Liver (tissue), 9 donors: ENCODE data around the gene BBS4. TPM values are rescaled to one million over a fixed set of nuclear protein-coding genes. Genes with fewer than 3 reads are reported as not detected.
"Not testable (repeated sequence)": the region's sequence is repeated elsewhere in the genome, so short reads cannot be mapped to it uniquely, and the experiment has no call there.

Experiments
- DNase-seq: peaks from one replicate; pipeline ENCODE4 v3.0.0-alpha.2; 2017; ENCODE audit warnings: low spot score
- H3K27ac ChIP-seq, 2 donors: one replicate each; pipeline ENCODE4 v1.7.0; 2013; ENCODE audit warnings: inconsistent platforms in 2 of 2, low read length in 2 of 2, control low read depth in 1 of 2, low read depth in 1 of 2, mild to moderate bottlenecking in 1 of 2
- H3K27me3 ChIP-seq, 4 donors: one replicate each; pipeline versions ENCODE4 v1.6.1 to v1.7.0; 2013; ENCODE audit warnings: low read length in 3 of 4, inconsistent platforms in 1 of 4, mild to moderate bottlenecking in 1 of 4, moderate library complexity in 1 of 4; ENCODE audit not compliant: control insufficient read depth in 4 of 4, insufficient read depth in 4 of 4
- H3K36me3 ChIP-seq, 4 donors: one replicate each; pipeline versions ENCODE4 v1.6.1 to v1.7.0; 2013; ENCODE audit warnings: low read length in 3 of 4, mild to moderate bottlenecking in 3 of 4, low read depth in 1 of 4, moderate library complexity in 1 of 4; ENCODE audit not compliant: control insufficient read depth in 4 of 4, insufficient read depth in 3 of 4
- H3K4me1 ChIP-seq, 4 donors: one replicate each; pipeline versions ENCODE4 v1.6.1 to v1.7.0; 2013; ENCODE audit warnings: low read length in 3 of 4, mild to moderate bottlenecking in 3 of 4, moderate library complexity in 1 of 4; ENCODE audit not compliant: control insufficient read depth in 4 of 4, insufficient read depth in 4 of 4
- H3K4me3 ChIP-seq, 3 donors: one replicate each; pipeline versions ENCODE4 v1.6.1 to v1.7.0; 2013; ENCODE audit warnings: low read length in 3 of 3, control low read depth in 1 of 3, low read depth in 1 of 3, mild to moderate bottlenecking in 1 of 3
- H3K9ac ChIP-seq, 2 donors: one replicate each; pipeline ENCODE4 v1.7.0; 2013; ENCODE audit warnings: low read length in 2 of 2, mild to moderate bottlenecking in 2 of 2, moderate library complexity in 2 of 2, control low read depth in 1 of 2, low read depth in 1 of 2
- H3K9me3 ChIP-seq, 4 donors: one replicate each; pipeline versions ENCODE4 v1.6.1 to v1.7.0; 2013; ENCODE audit warnings: low read length in 3 of 4; ENCODE audit not compliant: control insufficient read depth in 4 of 4
- GABPA ChIP-seq, 2 donors: IDR thresholded peaks in 1 of 2; conservative IDR thresholded peaks in 1 of 2; 2 replicates each; pipeline ENCODE4 v1.6.1; 2016; ENCODE audit warnings: antibody characterized with exemption in 2 of 2, mild to moderate bottlenecking in 1 of 2, moderate library complexity in 1 of 2
- HNF4A ChIP-seq, 2 donors: conservative IDR thresholded peaks; 2 replicates each; pipeline ENCODE4 v1.6.1; 2016; ENCODE audit warnings: antibody characterized with exemption in 2 of 2, mild to moderate bottlenecking in 2 of 2
- RAD21 ChIP-seq, 2 donors: IDR thresholded peaks; 2 replicates each; pipeline ENCODE4 v1.6.1; 2016; ENCODE audit warnings: antibody characterized with exemption in 2 of 2, mild to moderate bottlenecking in 2 of 2
- RXRA ChIP-seq, 2 donors: IDR thresholded peaks; 2 replicates each; pipeline ENCODE4 v1.6.1; 2017 to 2018; ENCODE audit warnings: antibody characterized with exemption in 2 of 2, mild to moderate bottlenecking in 1 of 2
- SP1 ChIP-seq: IDR thresholded peaks from 2 replicates; pipeline ENCODE4 v1.6.1; 2018; ENCODE audit warnings: antibody characterized with exemption, mild to moderate bottlenecking
- YY1 ChIP-seq: IDR thresholded peaks from 2 replicates; pipeline ENCODE4 v1.6.1; 2016; ENCODE audit warnings: antibody characterized with exemption, mild to moderate bottlenecking
- WGBS: extraction: QIAGEN DNeasy Blood & Tissue Kit; methylation state at CpG from one replicate; pipeline ENCODE4 v1.1.7; 2013; 5-methylcytosine and 5-hydroxymethylcytosine counted together
- polyA plus RNA-seq, 2 donors: library from polyadenylated mRNA; stranded (reverse) in 1 of 2; unstranded in 1 of 2; fragments of 200-250 nt in 1 of 2; fragments of >200 nt in 1 of 2; fragmentation: Nextera tagmentation in 1 of 2; extraction: Ambion mirVana in 1 of 2; gene quantifications; one replicate each; pipeline versions ENCODE4 v1.2.1 to v1.2.3, GENCODE V29; 2013 to 2015
- total RNA-seq, 2 donors: library from RNA; depleted of rRNA; stranded (reverse); fragments of >200 nt; gene quantifications; one replicate each; pipeline ENCODE4 v1.2.3, GENCODE V29; 2014
- TF ChIP-seq, protein P1 (sequence below): IDR thresholded peaks from 2 replicates; pipeline ENCODE4 v1.6.1; 2016; ENCODE audit warnings: antibody characterized with exemption, mild to moderate bottlenecking
- TF ChIP-seq, protein P2 (sequence below): fragments of 150-350 bp; IDR thresholded peaks from 2 replicates; pipeline ENCODE4 v1.5.1; 2017; ENCODE audit warnings: improper control_type of control experiment, low read depth, low read length; ENCODE audit not compliant: missing input control
- donor health status: healthy.
- donor health status: healthy.
- donor health status: healthy.
- donor health status: healthy.
- donor health status: healthy.

BBS4 gene
- total and polyA plus RNA-seq, 4 donors = 4.8 to 16.0 (median 8.3) TPM

DNA sequence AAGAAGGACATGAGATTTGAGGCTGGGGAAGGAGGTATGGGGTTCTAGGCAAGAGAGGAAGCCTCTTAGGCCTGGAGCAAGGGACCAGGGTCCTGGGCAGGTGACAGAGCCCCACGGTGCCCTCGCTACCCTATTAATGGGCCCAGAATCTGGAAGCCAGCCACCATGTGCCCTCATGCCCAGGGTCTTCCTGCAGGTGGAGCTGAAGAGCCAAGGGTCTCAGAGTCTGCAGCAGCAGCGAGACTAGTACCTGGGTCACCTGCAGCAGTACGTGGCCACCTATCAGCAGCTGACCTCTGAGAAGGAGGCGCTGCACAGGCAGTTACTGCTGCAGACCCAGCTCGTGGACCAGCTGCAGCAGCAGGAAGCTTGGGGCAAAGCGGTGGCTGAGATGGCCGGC is 22.1 kb upstream of the BBS4 start:
- DNase-seq, H3K36me3 ChIP-seq, H3K4me1 ChIP-seq, H3K27me3 ChIP-seq, H3K9me3 ChIP-seq, H3K9ac ChIP-seq, H3K27ac ChIP-seq, H3K4me3 ChIP-seq: not testable (repeated sequence)
- WGBS = 84% methylated on average over 4 of the region's 8 CpGs

DNA sequence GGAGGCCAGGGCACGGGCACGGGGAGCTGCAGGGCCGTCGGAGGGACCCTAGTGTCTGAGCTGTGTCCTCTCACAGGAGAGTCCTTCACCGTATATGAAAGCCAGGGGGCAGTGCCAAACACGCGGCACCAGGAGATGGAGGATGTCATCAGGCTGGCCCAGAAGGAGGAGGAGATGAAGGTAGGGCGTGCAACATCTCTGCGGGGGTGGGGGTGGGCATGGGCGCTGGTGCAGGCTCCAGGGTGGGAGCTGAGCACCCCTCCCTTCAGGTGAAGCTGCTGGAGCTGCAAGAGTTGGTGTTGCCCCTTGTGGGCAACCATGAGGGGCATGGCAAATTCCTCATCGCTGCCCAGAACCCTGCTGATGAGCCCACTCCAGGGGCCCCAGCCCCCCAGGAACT is 20.3 kb upstream of the BBS4 start:
- not testable (repeated sequence) for H3K4me3 ChIP-seq, DNase-seq, H3K27ac ChIP-seq, H3K9me3 ChIP-seq, H3K27me3 ChIP-seq, H3K36me3 ChIP-seq, H3K9ac ChIP-seq, H3K4me1 ChIP-seq
- WGBS = 81% methylated on average over 5 of the region's 11 CpGs

DNA sequence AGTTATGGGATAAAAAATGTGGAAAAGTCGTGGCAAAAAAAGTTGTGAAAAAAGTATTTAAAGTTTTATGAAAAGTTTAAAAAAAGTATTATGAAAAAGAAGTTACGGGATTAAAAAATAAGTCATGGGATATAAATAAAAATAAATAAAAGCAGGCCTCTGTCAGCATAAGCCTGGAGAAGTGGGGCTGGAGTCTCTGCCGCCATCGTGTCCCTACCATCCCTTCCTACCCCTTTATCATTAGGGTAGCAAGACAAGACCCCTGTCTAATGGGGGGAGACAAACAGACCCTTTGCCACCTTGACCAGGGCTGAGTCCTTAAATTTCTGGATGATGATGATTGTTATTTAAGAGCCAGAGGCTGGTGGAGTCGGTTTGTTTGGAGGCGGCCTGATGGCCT is 16.2 kb upstream of the BBS4 start:
- not testable (repeated sequence) for H3K27ac ChIP-seq, H3K36me3 ChIP-seq, H3K9ac ChIP-seq, H3K4me3 ChIP-seq, H3K4me1 ChIP-seq, H3K27me3 ChIP-seq, DNase-seq, H3K9me3 ChIP-seq
- 98% methylated on average over 5 of the region's 6 CpGs for WGBS

DNA sequence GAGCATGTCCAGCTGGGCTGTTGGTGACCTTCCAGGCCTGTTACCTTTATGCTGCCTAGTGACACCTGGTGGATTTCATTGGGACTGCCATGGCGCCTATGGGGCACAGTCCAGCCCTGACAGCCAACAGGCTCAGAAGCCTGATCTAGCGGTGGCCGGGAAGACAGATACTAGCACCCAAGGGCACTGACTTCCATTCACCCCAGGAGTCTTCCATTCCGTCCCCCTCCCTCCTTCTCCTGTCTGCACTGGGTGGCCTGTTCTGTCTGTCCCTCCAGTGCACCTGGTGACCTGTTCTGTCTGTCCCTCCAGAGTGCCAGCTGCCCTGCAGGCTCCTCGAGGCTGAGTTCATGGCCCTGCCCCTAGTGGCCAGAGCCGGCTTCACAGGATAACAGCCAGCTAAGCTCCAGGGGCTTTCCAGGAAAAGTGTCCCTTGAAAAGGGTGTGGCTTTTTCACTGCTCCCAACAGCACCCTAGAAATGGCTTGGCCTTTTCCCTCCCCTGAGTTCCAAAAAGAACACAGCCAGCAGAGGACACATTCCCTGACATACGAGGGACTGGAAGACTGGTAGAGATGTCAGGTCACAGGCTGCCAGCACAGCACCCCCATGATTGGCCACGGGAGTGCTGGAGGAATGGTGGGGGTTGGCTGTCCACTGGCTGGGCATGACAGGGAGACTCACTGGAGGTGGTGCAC is 15.2 kb upstream of the BBS4 start:
- Histone ChIP-seq H3K4me3 (peak overlapping the region in 1 of 3 donors; percentile 8), H3K27ac (peak overlapping the region; percentile 68 to 72)
- peak; percentile 81 for DNase-seq
- not testable (repeated sequence) for H3K9me3 ChIP-seq, H3K27me3 ChIP-seq, H3K4me1 ChIP-seq, H3K9ac ChIP-seq, H3K36me3 ChIP-seq
- peak; percentile 48 for TF ChIP-seq RXRA (IDR thresholded peaks at IDR 0.05)
- TF ChIP-seq SP1 = peak; percentile 35
- peak; percentile 69 to 78 for TF ChIP-seq RAD21 (IDR thresholded peaks at IDR 0.05)
- TF ChIP-seq, protein P1, sequence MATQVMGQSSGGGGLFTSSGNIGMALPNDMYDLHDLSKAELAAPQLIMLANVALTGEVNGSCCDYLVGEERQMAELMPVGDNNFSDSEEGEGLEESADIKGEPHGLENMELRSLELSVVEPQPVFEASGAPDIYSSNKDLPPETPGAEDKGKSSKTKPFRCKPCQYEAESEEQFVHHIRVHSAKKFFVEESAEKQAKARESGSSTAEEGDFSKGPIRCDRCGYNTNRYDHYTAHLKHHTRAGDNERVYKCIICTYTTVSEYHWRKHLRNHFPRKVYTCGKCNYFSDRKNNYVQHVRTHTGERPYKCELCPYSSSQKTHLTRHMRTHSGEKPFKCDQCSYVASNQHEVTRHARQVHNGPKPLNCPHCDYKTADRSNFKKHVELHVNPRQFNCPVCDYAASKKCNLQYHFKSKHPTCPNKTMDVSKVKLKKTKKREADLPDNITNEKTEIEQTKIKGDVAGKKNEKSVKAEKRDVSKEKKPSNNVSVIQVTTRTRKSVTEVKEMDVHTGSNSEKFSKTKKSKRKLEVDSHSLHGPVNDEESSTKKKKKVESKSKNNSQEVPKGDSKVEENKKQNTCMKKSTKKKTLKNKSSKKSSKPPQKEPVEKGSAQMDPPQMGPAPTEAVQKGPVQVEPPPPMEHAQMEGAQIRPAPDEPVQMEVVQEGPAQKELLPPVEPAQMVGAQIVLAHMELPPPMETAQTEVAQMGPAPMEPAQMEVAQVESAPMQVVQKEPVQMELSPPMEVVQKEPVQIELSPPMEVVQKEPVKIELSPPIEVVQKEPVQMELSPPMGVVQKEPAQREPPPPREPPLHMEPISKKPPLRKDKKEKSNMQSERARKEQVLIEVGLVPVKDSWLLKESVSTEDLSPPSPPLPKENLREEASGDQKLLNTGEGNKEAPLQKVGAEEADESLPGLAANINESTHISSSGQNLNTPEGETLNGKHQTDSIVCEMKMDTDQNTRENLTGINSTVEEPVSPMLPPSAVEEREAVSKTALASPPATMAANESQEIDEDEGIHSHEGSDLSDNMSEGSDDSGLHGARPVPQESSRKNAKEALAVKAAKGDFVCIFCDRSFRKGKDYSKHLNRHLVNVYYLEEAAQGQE = peak; percentile 17
- TF ChIP-seq, protein P2, sequence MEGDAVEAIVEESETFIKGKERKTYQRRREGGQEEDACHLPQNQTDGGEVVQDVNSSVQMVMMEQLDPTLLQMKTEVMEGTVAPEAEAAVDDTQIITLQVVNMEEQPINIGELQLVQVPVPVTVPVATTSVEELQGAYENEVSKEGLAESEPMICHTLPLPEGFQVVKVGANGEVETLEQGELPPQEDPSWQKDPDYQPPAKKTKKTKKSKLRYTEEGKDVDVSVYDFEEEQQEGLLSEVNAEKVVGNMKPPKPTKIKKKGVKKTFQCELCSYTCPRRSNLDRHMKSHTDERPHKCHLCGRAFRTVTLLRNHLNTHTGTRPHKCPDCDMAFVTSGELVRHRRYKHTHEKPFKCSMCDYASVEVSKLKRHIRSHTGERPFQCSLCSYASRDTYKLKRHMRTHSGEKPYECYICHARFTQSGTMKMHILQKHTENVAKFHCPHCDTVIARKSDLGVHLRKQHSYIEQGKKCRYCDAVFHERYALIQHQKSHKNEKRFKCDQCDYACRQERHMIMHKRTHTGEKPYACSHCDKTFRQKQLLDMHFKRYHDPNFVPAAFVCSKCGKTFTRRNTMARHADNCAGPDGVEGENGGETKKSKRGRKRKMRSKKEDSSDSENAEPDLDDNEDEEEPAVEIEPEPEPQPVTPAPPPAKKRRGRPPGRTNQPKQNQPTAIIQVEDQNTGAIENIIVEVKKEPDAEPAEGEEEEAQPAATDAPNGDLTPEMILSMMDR = peak; percentile 71
- TF ChIP-seq GABPA (IDR thresholded peaks at IDR 0.05 in 1 of 2, conservative IDR thresholded peaks at IDR 0.05 in 1 of 2) = peak in 1 of 2 donors; percentile 10
- TF ChIP-seq HNF4A (conservative IDR thresholded peaks at IDR 0.05) = peak; percentile 42 to 62
- TF ChIP-seq YY1 = peak; percentile 66
- 7% methylated on average over 8 of the region's 8 CpGs for WGBS
